IPS-11a (cell line): ENCODE results near the gene PPP1CB.

Source experiments
- H3K4me3 ChIP-seq: one replicate; pipeline ENCODE4 v1.5.1; 2013; ENCODE audit warnings: low read depth, low read length, control low read depth

Gene PPP1CB

DNA sequence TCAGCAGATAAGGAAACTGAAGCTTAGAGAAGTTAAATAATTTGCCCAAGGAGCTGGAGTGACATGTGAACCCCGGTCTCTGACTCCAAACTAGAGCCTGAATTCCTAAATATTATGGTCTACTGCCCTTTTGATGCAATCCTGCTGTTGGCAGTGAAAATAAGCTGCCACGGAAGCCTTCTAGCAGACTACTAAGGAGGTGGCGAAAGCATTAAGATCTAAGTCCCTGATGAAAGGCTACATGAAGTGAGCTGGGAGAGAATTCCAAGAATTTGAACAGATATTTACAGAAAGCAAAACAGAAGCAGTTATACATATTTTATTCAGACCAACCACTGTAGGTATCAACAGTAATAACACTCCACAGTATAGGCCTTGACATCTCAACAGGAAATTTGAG, 90.4 kb downstream of the PPP1CB start:
- H3K4me3 ChIP-seq = no peak overlapping the region
